ENCODE measurements around the gene COL4A6. TPM values are rescaled to one million over a fixed set of nuclear protein-coding genes. Genes with fewer than 3 reads are reported as not detected.

COL4A6 gene
- total RNA-seq, 3 donors from 2014 or later (not counting 1 experiment from before 2014, with no cell fraction given) = not detected

GRCh38 chrX:108473979-108474378 lies 35.8 kb upstream of the COL4A6 start:
- Histone ChIP-seq H3K4me1 (ENCODE audit: control insufficient read depth, insufficient read depth, low read length) (no peaks in the 10 kb centered on the region), H3K4me3 (ENCODE audit: low read length) (no peak overlapping the region), H3K27me3 (ENCODE audit: control insufficient read depth, insufficient read depth, low read length) (no peaks in the 10 kb centered on the region), H3K36me3 (ENCODE audit: control insufficient read depth, insufficient read depth, low read length) (no peaks in the 10 kb centered on the region), H3K27ac (ENCODE audit: low read length) (no peak overlapping the region), H3K9me3 (ENCODE audit: control insufficient read depth, insufficient read depth, low read length) (no peaks in the 10 kb centered on the region)
- no peak for TF ChIP-seq CTCF (IDR thresholded peaks at IDR 0.05)
- ATAC-seq (no peak), DNase-seq (no peak)
- Mint-ChIP-seq H3K4me3 (no peak overlapping the region), H3K4me1 (no peaks in the 10 kb centered on the region), H3K27me3 (ENCODE audit: low read depth in 2 of 2) (no peaks in the 10 kb centered on the region), H3K36me3 (no peaks in the 10 kb centered on the region), H3K27ac (no peak overlapping the region), H3K9me3 (peaks cover 3 to 5% of the 10 kb centered on the region in 2 donors)
- intact Hi-C loops (cut with micrococcal nuclease) = no loop called here

- Histone ChIP-seq H3K36me3 (ENCODE audit: control insufficient read depth, insufficient read depth, low read length) (no peaks in the 10 kb centered on the region), H3K9me3 (ENCODE audit: control insufficient read depth, insufficient read depth, low read length) (no peaks in the 10 kb centered on the region), H3K27ac (ENCODE audit: low read length) (no peak overlapping the region), H3K27me3 (ENCODE audit: control insufficient read depth, insufficient read depth, low read length) (no peaks in the 10 kb centered on the region), H3K4me3 (ENCODE audit: low read length) (no peak overlapping the region), H3K4me1 (ENCODE audit: control insufficient read depth, insufficient read depth, low read length) (no peaks in the 10 kb centered on the region)
- Mint-ChIP-seq H3K4me3 (no peak overlapping the region), H3K36me3 (no peaks in the 10 kb centered on the region), H3K27ac (no peak overlapping the region), H3K4me1 (no peaks in the 10 kb centered on the region), H3K9me3 (peaks cover 0 to 2% of the 10 kb centered on the region in 2 donors), H3K27me3 (ENCODE audit: low read depth in 2 of 2) (no peaks in the 10 kb centered on the region)
- DNase-seq = no peak
- ATAC-seq = no peak
- no CpG with 5 or more reads among the region's 1 CpG for WGBS (ENCODE audit: insufficient coverage)
- intact Hi-C loops (cut with micrococcal nuclease) = no loop called here
- TF ChIP-seq CTCF (IDR thresholded peaks at IDR 0.05) = no peak
Observed at GRCh38 chrX:108468486-108468885, 30.3 kb upstream of the COL4A6 start.

GRCh38 chrX:108464604-108465003 lies 26.4 kb upstream of the COL4A6 start:
- no peak for TF ChIP-seq CTCF (IDR thresholded peaks at IDR 0.05)
- ATAC-seq (no peak), DNase-seq (no peak)
- no peaks in the 10 kb centered on the region for H3K9me3 Mint-ChIP-seq
- Histone ChIP-seq H3K27ac (ENCODE audit: low read length) (no peak overlapping the region), H3K36me3 (ENCODE audit: control insufficient read depth, insufficient read depth, low read length) (no peaks in the 10 kb centered on the region), H3K4me1 (ENCODE audit: control insufficient read depth, insufficient read depth, low read length) (no peaks in the 10 kb centered on the region), H3K9me3 (ENCODE audit: control insufficient read depth, insufficient read depth, low read length) (no peaks in the 10 kb centered on the region), H3K4me3 (ENCODE audit: low read length) (no peak overlapping the region), H3K27me3 (ENCODE audit: control insufficient read depth, insufficient read depth, low read length) (no peaks in the 10 kb centered on the region)
- H3K4me3 Mint-ChIP-seq = no peak overlapping the region
- H3K27me3 Mint-ChIP-seq (ENCODE audit: low read depth in 2 of 2) = no peaks in the 10 kb centered on the region
- WGBS (ENCODE audit: insufficient coverage) = 100% methylated on average over 2 of the region's 3 CpGs
- H3K36me3 Mint-ChIP-seq = no peaks in the 10 kb centered on the region
- H3K27ac Mint-ChIP-seq = no peak overlapping the region
- no peaks in the 10 kb centered on the region for H3K4me1 Mint-ChIP-seq
- intact Hi-C loops (cut with micrococcal nuclease) = no loop called here

GRCh38 chrX:108456971-108457477 lies 18.8 kb upstream of the COL4A6 start:
- Mint-ChIP-seq H3K4me3 (no peak overlapping the region), H3K36me3 (no peaks in the 10 kb centered on the region), H3K27me3 (ENCODE audit: low read depth in 2 of 2) (no peaks in the 10 kb centered on the region), H3K27ac (no peak overlapping the region), H3K4me1 (no peaks in the 10 kb centered on the region), H3K9me3 (no peaks in the 10 kb centered on the region)
- H3K36me3 ChIP-seq (ENCODE audit: control insufficient read depth, insufficient read depth, low read length) = no peaks in the 10 kb centered on the region
- intact Hi-C loops (cut with micrococcal nuclease) = no loop called here
- no peaks in the 10 kb centered on the region for H3K27me3 ChIP-seq (ENCODE audit: control insufficient read depth, insufficient read depth, low read length)
- WGBS (ENCODE audit: insufficient coverage) = 50% methylated on average over 1 of the region's 4 CpGs
- DNase-seq (no peak), ATAC-seq (no peak)
- H3K9me3 ChIP-seq (ENCODE audit: control insufficient read depth, insufficient read depth, low read length) = no peaks in the 10 kb centered on the region
- no peak overlapping the region for H3K4me3 ChIP-seq (ENCODE audit: low read length)
- H3K27ac ChIP-seq (ENCODE audit: low read length) = no peak overlapping the region
- H3K4me1 ChIP-seq (ENCODE audit: control insufficient read depth, insufficient read depth, low read length) = no peaks in the 10 kb centered on the region
- TF ChIP-seq CTCF (IDR thresholded peaks at IDR 0.05) = no peak

Data from natural killer cell (primary cell).